Ovary (tissue), 9 donors: Measurements from ENCODE around the gene DTD1. TPM values are rescaled to one million over a fixed set of nuclear protein-coding genes. Genes with fewer than 3 reads are reported as not detected.

ENCODE experiments used
- DNase-seq, 5 donors: peaks; one replicate each; pipeline ENCODE4 v3.0.0-alpha.2; 2019 to 2020
- H3K27ac ChIP-seq, 2 donors: fragments of 200-600 bp; one replicate each; pipeline versions ENCODE4 v1.5.1 to v1.8.0; 2019 to 2022
- H3K27me3 ChIP-seq: fragments of 200-600 bp; one replicate; pipeline ENCODE4 v1.8.0; 2022
- H3K36me3 ChIP-seq: fragments of 200-600 bp; sonication (generic); one replicate; pipeline ENCODE4 v1.5.1; 2019
- H3K4me1 ChIP-seq: one replicate; pipeline ENCODE4 v1.8.1; 2013; ENCODE audit warnings: mild to moderate bottlenecking, moderate library complexity; ENCODE audit not compliant: insufficient read depth
- H3K4me3 ChIP-seq: fragments of 200-600 bp; sonication (generic); one replicate; pipeline ENCODE4 v1.5.1; 2017
- H3K9me3 ChIP-seq, 2 donors: fragments of 200-600 bp in 1 of 2; sonication (generic) in 1 of 2; one replicate each; pipeline versions ENCODE4 v1.5.1 to v1.8.1; 2013 to 2019; ENCODE audit warnings: mild to moderate bottlenecking in 1 of 2, moderate library complexity in 1 of 2
- CTCF ChIP-seq, 3 donors: fragments of 450-650 bp in 2 of 3; fragments of 200-600 bp in 1 of 3; IDR thresholded peaks; one replicate each; pipeline versions ENCODE4 v1.5.1 to v1.8.0; 2016 to 2022; ENCODE audit warnings: antibody characterized with exemption in 3 of 3, mild to moderate bottlenecking in 1 of 3
- EP300 ChIP-seq: sonication (generic); formaldehyde crosslinking; IDR thresholded peaks from one replicate; pipeline ENCODE4 v1.6.1; 2017; ENCODE audit warnings: antibody characterized with exemption
- POLR2A ChIP-seq: fragments of 450-650 bp; IDR thresholded peaks from one replicate; pipeline ENCODE4 v1.6.1; 2017; ENCODE audit warnings: antibody characterized with exemption, mild to moderate bottlenecking, moderate library complexity
- WGBS, 3 donors: extraction: QIAGEN DNeasy Blood & Tissue Kit in 1 of 3; methylation state at CpG; one replicate each; pipeline versions ENCODE4 v1.1.5 to v1.1.7; 2013 to 2017; 5-methylcytosine and 5-hydroxymethylcytosine counted together
- intact Hi-C, 4 donors: fragments of 100-400 bp; cut with DNase I; formaldehyde crosslinking; loops; one replicate each; pipeline versions ENCODE4 v1.11.0 to v1.15.1; 2022 to 2023
- polyA plus RNA-seq, 2 donors: library from polyadenylated mRNA; stranded (reverse); fragments of 200-250 nt in 1 of 2; fragments of 350-450 nt in 1 of 2; fragmentation: Illumina TruSeq in 1 of 2; extraction: RNeasy Lipid Tissue Mini Kit (QIAGEN cat#74804) in 1 of 2; gene quantifications; one replicate each; pipeline ENCODE4 v1.2.3, GENCODE V29; 2013 to 2014
- total RNA-seq, 7 donors: library from RNA; depleted of rRNA in 2 of 7; stranded (reverse); fragments of >200 nt in 2 of 7; fragmentation: NEBNext Ultra II Directional in 3 of 7; extraction: Animal tissue kit (Norgen Biotek cat#: 25700) in 3 of 7; gene quantifications; one replicate each; pipeline versions ENCODE4 v1.1.0 to v1.2.4, GENCODE V29; 2016 to 2023
- donor health status: DM: no; HTN: no; CAD: no; lungs with moderate emphysema.
- donor health status: DM: no; HTN: no; CAD: no.
- donor health status: Bipolar disorder and iron deficiency.
- donor health status: DM: yes; HTN: yes; CAD: no.
- donor health status: DM: no; HTN: no; CAD: no.
- donor health status: DM: yes; HTN: yes; CAD: no.

DTD1 gene
- total and polyA plus RNA-seq, 9 donors = 12.4 to 36.5 (median 22.7) TPM

- TF ChIP-seq EP300 = no peak
- no peak for TF ChIP-seq CTCF (IDR thresholded peaks at IDR 0.05)
- TF ChIP-seq POLR2A = no peak
- H3K36me3 ChIP-seq = no peaks in the 10 kb centered on the region
- no peaks in the 10 kb centered on the region for H3K27me3 ChIP-seq
- 65 to 72% (median 72%) methylated on average over 3 of the region's 3 CpGs for WGBS, 3 donors
- no peak overlapping the region for H3K27ac ChIP-seq
- DNase-seq = no peak
- intact Hi-C loops = no loop called here
- H3K4me3 ChIP-seq = no peak overlapping the region
- H3K4me1 ChIP-seq = no peaks in the 10 kb centered on the region
- H3K9me3 ChIP-seq = no peaks in the 10 kb centered on the region
These were observed 130.3 kb downstream of the DTD1 start for GRCh38 chr20:18718129-18718528.

- DNase-seq = no peak
- no peaks in the 10 kb centered on the region for H3K36me3 ChIP-seq
- WGBS, 3 donors = 78 to 87% (median 84%) methylated on average over 3 of the region's 3 CpGs
- H3K9me3 ChIP-seq = no peaks in the 10 kb centered on the region
- no peak overlapping the region for H3K4me3 ChIP-seq
- H3K4me1 ChIP-seq = no peaks in the 10 kb centered on the region
- H3K27me3 ChIP-seq = no peaks in the 10 kb centered on the region
- TF ChIP-seq POLR2A (no peak), CTCF (IDR thresholded peaks at IDR 0.05) (no peak), EP300 (no peak)
- intact Hi-C loops = no loop called here
- H3K27ac ChIP-seq = no peak overlapping the region
These were observed 131.6 kb downstream of the DTD1 start for GRCh38 chr20:18719426-18719825.

GRCh38 chr20:18721551-18722115 is 133.8 kb downstream of the DTD1 start:
- Histone ChIP-seq H3K4me3 (no peak overlapping the region), H3K4me1 (no peaks in the 10 kb centered on the region), H3K36me3 (no peaks in the 10 kb centered on the region), H3K27me3 (no peaks in the 10 kb centered on the region), H3K9me3 (no peaks in the 10 kb centered on the region), H3K27ac (no peak overlapping the region)
- TF ChIP-seq EP300 (no peak), CTCF (IDR thresholded peaks at IDR 0.05) (no peak)
- WGBS, 3 donors = 61 to 68% (median 66%) methylated on average over 9 of the region's 9 CpGs
- no peak for DNase-seq
- intact Hi-C loops = no loop called here

GRCh38 chr20:18722371-18722770 is 134.5 kb downstream of the DTD1 start:
- Histone ChIP-seq H3K4me3 (no peak overlapping the region), H3K4me1 (no peaks in the 10 kb centered on the region), H3K36me3 (no peaks in the 10 kb centered on the region), H3K27me3 (no peaks in the 10 kb centered on the region), H3K27ac (no peak overlapping the region), H3K9me3 (no peaks in the 10 kb centered on the region)
- DNase-seq = no peak
- WGBS, 3 donors = 67 to 94% (median 92%) methylated on average over 1 of the region's 1 CpG
- intact Hi-C loops = no loop called here
- TF ChIP-seq EP300 (no peak), CTCF (IDR thresholded peaks at IDR 0.05) (no peak), POLR2A (no peak)
